ENCODE data around the gene RRP9. TPM values are rescaled to one million over a fixed set of nuclear protein-coding genes. Genes with fewer than 3 reads are reported as not detected.

RRP9 gene
- total RNA-seq, 1 experiment from 2014 or later: 71.3 TPM

- H3K9me3 ChIP-seq (ENCODE audit: control insufficient read depth in 1 of 2, insufficient read depth in 1 of 2, low read depth in 1 of 2, low read length in 2 of 2): no peaks in the 10 kb centered on the region
- H3K9ac ChIP-seq (ENCODE audit: low read length): no peak overlapping the region
- H2AFZ ChIP-seq (ENCODE audit: low read depth, low read length, poor library complexity, severe bottlenecking): no peak overlapping the region
- ChIA-PET RAD21 (ENCODE audit: low non-redundant PET in 1 of 2, low total read pairs in 2 of 2, uncharacterized antibody in 2 of 2, unreplicated experiment in 2 of 2) (no interaction called here), POLR2A (no interaction called here), CTCF (no interaction called here)
- H3K79me2 ChIP-seq (ENCODE audit: insufficient read depth, low read length): peaks cover 36% of the 10 kb centered on the region
- no peaks in the 10 kb centered on the region for H3K27me3 ChIP-seq (ENCODE audit: insufficient read depth, low read length)
- peaks cover 3 to 6% of the 10 kb centered on the region in 2 experiments for H3K4me1 ChIP-seq (ENCODE audit: control insufficient read depth in 1 of 2, insufficient read depth in 2 of 2, low read length in 2 of 2)
- H3K4me2 ChIP-seq (ENCODE audit: low read length): no peak overlapping the region
- no TSS peak for BruUV-seq (replicated peaks)
- no peaks in the 10 kb centered on the region for H4K20me1 ChIP-seq (ENCODE audit: insufficient read depth)
- intact Hi-C loops (cut with micrococcal nuclease): no loop called here
- TF ChIP-seq SRF (IDR thresholded peaks at IDR 0.05; ENCODE audit: low read depth) (no peak), REST (IDR thresholded peaks at IDR 0.05; ENCODE audit: low read depth) (no peak), ELF1 (IDR thresholded peaks at IDR 0.05; ENCODE audit: borderline replicate concordance, low read depth) (no peak), ATF3 (IDR thresholded peaks at IDR 0.05) (no peak), YY1 (IDR thresholded peaks at IDR 0.05; ENCODE audit: extremely low read depth, insufficient replicate concordance, low read depth, low read length) (no peak), MAX (IDR thresholded peaks at IDR 0.05) (no peak), CEBPB (IDR thresholded peaks at IDR 0.05; ENCODE audit: low read depth) (no peak), SIN3A (IDR thresholded peaks at IDR 0.05; ENCODE audit: low read depth) (no peak), JUND (IDR thresholded peaks at IDR 0.05) (no peak), EZH2phosphoT487 (IDR thresholded peaks at IDR 0.05; ENCODE audit: borderline replicate concordance) (no peak), EGR1 (IDR thresholded peaks at IDR 0.05; ENCODE audit: low read depth) (no peak), EZH2 (IDR thresholded peaks at IDR 0.05) (no peak), ZFX (IDR thresholded peaks at IDR 0.05) (no peak), TCF7L2 (IDR thresholded peaks at IDR 0.05; ENCODE audit: borderline replicate concordance, extremely low read depth, insufficient read depth, insufficient read length) (no peak), RAD21 (IDR thresholded peaks at IDR 0.05; ENCODE audit: low read depth) (no peak)
- DNase-seq (ENCODE audit: low read depth, low spot score): no peak
- no peak overlapping the region for H3K4me3 ChIP-seq (replicated peaks in 1 of 2; ENCODE audit: low read depth in 1 of 2, low read length in 2 of 2)
- H3K36me3 ChIP-seq (ENCODE audit: control insufficient read depth in 1 of 2, insufficient read depth in 2 of 2, low read length in 2 of 2): peaks cover 29 to 65% of the 10 kb centered on the region in 2 experiments
- no peak overlapping the region for H3K27ac ChIP-seq (ENCODE audit: low read depth, low read length)
- no peaks in the 10 kb centered on the region for H3K9me2 ChIP-seq (ENCODE audit: insufficient read depth)
- ATAC-seq: no peak
These were observed 6.5 kb downstream of the RRP9 start for GRCh38 chr3:51934991-51935885.
